ENCODE results near the gene SRCAP.
"Not testable (repeated sequence)": the region's sequence is repeated elsewhere in the genome, so short reads cannot be mapped to it uniquely, and the experiment has no call there.

The SRCAP gene

GRCh38 chr16:30700971-30701370 is 2.0 kb downstream of the SRCAP start:
- H3K36me3 ChIP-seq (ENCODE audit: insufficient read depth) = peaks cover 37% of the 10 kb centered on the region; the same call in 1 of the 2 replicates

GRCh38 chr16:30703071-30703470 is 4.1 kb downstream of the SRCAP start:
- not testable (repeated sequence) for H3K4me2 ChIP-seq; H3K4me3 ChIP-seq (IDR thresholded peaks at IDR 0.05; ENCODE audit: insufficient read depth, low read depth, low read length); H3K4me1 ChIP-seq (ENCODE audit: low read depth, poor library complexity, severe bottlenecking); H3K9ac ChIP-seq; H4K20me1 ChIP-seq (ENCODE audit: insufficient read depth); H3K27me3 ChIP-seq (ENCODE audit: insufficient read depth, low read depth); H2AFZ ChIP-seq (ENCODE audit: low read depth); H3K27ac ChIP-seq
- H3K36me3 ChIP-seq (ENCODE audit: insufficient read depth) = peaks cover 49% of the 10 kb centered on the region; the same call in 1 of the 2 replicates
- peaks cover 48% of the 10 kb centered on the region for H3K79me2 ChIP-seq (ENCODE audit: insufficient read depth, low read depth)

More at GRCh38 chr16:30700971-30701370, 2.0 kb downstream of the SRCAP start:
- Histone ChIP-seq H3K27ac (no peak overlapping the region), H3K4me3 (IDR thresholded peaks at IDR 0.05; ENCODE audit: insufficient read depth, low read depth, low read length) (no peak overlapping the region), H3K79me2 (ENCODE audit: insufficient read depth, low read depth) (peaks cover 40% of the 10 kb centered on the region), H2AFZ (ENCODE audit: low read depth) (no peak overlapping the region), H3K4me2 (no peak overlapping the region; the same call in 1 of the 2 replicates), H4K20me1 (ENCODE audit: insufficient read depth) (no peaks in the 10 kb centered on the region), H3K9ac (no peak overlapping the region), H3K27me3 (ENCODE audit: insufficient read depth, low read depth) (no peaks in the 10 kb centered on the region), H3K4me1 (ENCODE audit: low read depth, poor library complexity, severe bottlenecking) (peaks cover 15% of the 10 kb centered on the region)
- TF ChIP-seq CTCF (conservative IDR thresholded peaks at IDR 0.05; ENCODE audit: low read depth, low read length) = no peak

GRCh38 chr16:30703971-30704370 is 5.0 kb downstream of the SRCAP start:
- Histone ChIP-seq H4K20me1 (ENCODE audit: insufficient read depth) (no peaks in the 10 kb centered on the region), H3K36me3 (ENCODE audit: insufficient read depth) (peaks cover 54% of the 10 kb centered on the region; the same call in 1 of the 2 replicates), H3K79me2 (ENCODE audit: insufficient read depth, low read depth) (peaks cover 43% of the 10 kb centered on the region)

GRCh38 chr16:30706046-30706445 is 7.1 kb downstream of the SRCAP start:
- Histone ChIP-seq H3K4me1 (ENCODE audit: low read depth, poor library complexity, severe bottlenecking) (no peaks in the 10 kb centered on the region), H3K79me2 (ENCODE audit: insufficient read depth, low read depth) (peaks cover 22% of the 10 kb centered on the region; the same call in 1 of the 2 replicates), H4K20me1 (ENCODE audit: insufficient read depth) (no peaks in the 10 kb centered on the region), H2AFZ (ENCODE audit: low read depth) (no peak overlapping the region), H3K27me3 (ENCODE audit: insufficient read depth, low read depth) (no peaks in the 10 kb centered on the region), H3K4me3 (IDR thresholded peaks at IDR 0.05; ENCODE audit: insufficient read depth, low read depth, low read length) (no peak overlapping the region), H3K27ac (no peak overlapping the region), H3K36me3 (ENCODE audit: insufficient read depth) (peaks cover 58% of the 10 kb centered on the region; the same call in 1 of the 2 replicates), H3K4me2 (no peak overlapping the region), H3K9ac (no peak overlapping the region)
- no peak for TF ChIP-seq CTCF (conservative IDR thresholded peaks at IDR 0.05; ENCODE audit: low read depth, low read length)

More at GRCh38 chr16:30703971-30704370, 5.0 kb downstream of the SRCAP start:
- no peak overlapping the region for H3K27ac ChIP-seq
- no peak for TF ChIP-seq CTCF (conservative IDR thresholded peaks at IDR 0.05; ENCODE audit: low read depth, low read length)
- no peak overlapping the region for H2AFZ ChIP-seq (ENCODE audit: low read depth)
- no peak overlapping the region for H3K9ac ChIP-seq
- H3K4me1 ChIP-seq (ENCODE audit: low read depth, poor library complexity, severe bottlenecking) = peaks cover 10% of the 10 kb centered on the region
- no peaks in the 10 kb centered on the region for H3K27me3 ChIP-seq (ENCODE audit: insufficient read depth, low read depth)
- no peak overlapping the region for H3K4me3 ChIP-seq (IDR thresholded peaks at IDR 0.05; ENCODE audit: insufficient read depth, low read depth, low read length)
- no peak overlapping the region for H3K4me2 ChIP-seq

GRCh38 chr16:30710971-30711370 is 12.0 kb downstream of the SRCAP start:
- TF ChIP-seq CTCF (conservative IDR thresholded peaks at IDR 0.05; ENCODE audit: low read depth, low read length) = no peak
- Histone ChIP-seq H3K27me3 (ENCODE audit: insufficient read depth, low read depth) (no peaks in the 10 kb centered on the region), H4K20me1 (ENCODE audit: insufficient read depth) (no peaks in the 10 kb centered on the region), H3K4me2 (no peak overlapping the region), H3K36me3 (ENCODE audit: insufficient read depth) (peaks cover 48% of the 10 kb centered on the region; the same call in 1 of the 2 replicates), H3K27ac (no peak overlapping the region), H3K79me2 (ENCODE audit: insufficient read depth, low read depth) (peaks cover 7% of the 10 kb centered on the region; the same call in 1 of the 2 replicates), H3K4me1 (ENCODE audit: low read depth, poor library complexity, severe bottlenecking) (no peaks in the 10 kb centered on the region), H3K4me3 (IDR thresholded peaks at IDR 0.05; ENCODE audit: insufficient read depth, low read depth, low read length) (no peak overlapping the region), H3K9ac (no peak overlapping the region), H2AFZ (ENCODE audit: low read depth) (no peak overlapping the region)

Measured in KMS-11 (cell line).